GM23338 (cell line): ENCODE results near the gene NSUN4. TPM values are rescaled to one million over a fixed set of nuclear protein-coding genes. Genes with fewer than 3 reads are reported as not detected.

Experiments used
- ATAC-seq: fragments of 200-7000 bp; cut with Tn5 transposase; 3 replicates; pipeline ENCODE4 v1.9.1; 2020
- DNase-seq: peaks from one replicate; pipeline ENCODE4 v3.0.0-alpha.2; 2015; ENCODE audit warnings: low spot score
- H2AFZ ChIP-seq: fragments of 200-600 bp; sonication (generic); 2 replicates; pipeline ENCODE4 v1.8.0; 2016; ENCODE audit warnings: antibody characterized with exemption, mild to moderate bottlenecking, moderate library complexity
- H3F3A ChIP-seq: fragments of 200-600 bp; sonication (generic); replicated peaks from 2 replicates; pipeline ENCODE4 v1.8.0; 2017; ENCODE audit warnings: antibody characterized with exemption, mixed run types, low read depth
- H3K27ac ChIP-seq: fragments of 200-600 bp; sonication (generic); 2 replicates; pipeline ENCODE4 v1.6.1; 2016; ENCODE audit warnings: low read depth
- H3K27me3 ChIP-seq: fragments of 200-600 bp; sonication (generic); 2 replicates; pipeline ENCODE4 v1.8.0; 2016; ENCODE audit warnings: mild to moderate bottlenecking, mixed run types, moderate library complexity; ENCODE audit not compliant: insufficient read depth
- H3K36me3 ChIP-seq: fragments of 200-600 bp; sonication (generic); 2 replicates; pipeline ENCODE4 v1.8.0; 2016; ENCODE audit warnings: mild to moderate bottlenecking; ENCODE audit not compliant: insufficient read depth
- H3K4me1 ChIP-seq: fragments of 200-600 bp; sonication (generic); 2 replicates; pipeline ENCODE4 v1.8.0; 2016; ENCODE audit warnings: mild to moderate bottlenecking, moderate library complexity; ENCODE audit not compliant: insufficient read depth
- H3K4me2 ChIP-seq: fragments of 200-600 bp; sonication (generic); 2 replicates; pipeline ENCODE4 v1.7.1; 2017; ENCODE audit warnings: mixed run types
- H3K4me3 ChIP-seq: fragments of 200-600 bp; sonication (generic); 2 replicates; pipeline ENCODE4 v1.6.1; 2016; ENCODE audit warnings: mixed run types
- H3K79me2 ChIP-seq: fragments of 200-600 bp; sonication (generic); replicated peaks from 2 replicates; pipeline ENCODE4 v1.8.0; 2017; ENCODE audit warnings: mild to moderate bottlenecking; ENCODE audit not compliant: insufficient read depth
- H3K9me2 ChIP-seq: fragments of 200-600 bp; sonication (generic); 2 replicates; pipeline ENCODE4 v1.8.0; 2017; ENCODE audit not compliant: insufficient read depth
- H4K20me1 ChIP-seq: fragments of 200-600 bp; sonication (generic); replicated peaks from 2 replicates; pipeline ENCODE4 v1.8.0; 2017; ENCODE audit warnings: mild to moderate bottlenecking; ENCODE audit not compliant: insufficient read depth
- H3K27ac Mint-ChIP-seq: 2 replicates; pipeline ENCODE4 v1.8.0; 2020; ENCODE audit warnings: inconsistent platforms, mild to moderate bottlenecking, moderate library complexity, mixed read lengths
- H3K27me3 Mint-ChIP-seq: 3 replicates; pipeline ENCODE4 v1.8.0; 2022; ENCODE audit warnings: low read depth, mild to moderate bottlenecking, moderate library complexity, mixed read lengths, inconsistent platforms; ENCODE audit not compliant: insufficient read depth, poor library complexity
- H3K36me3 Mint-ChIP-seq: 3 replicates; pipeline ENCODE4 v1.8.0; 2021; ENCODE audit warnings: low read depth, mild to moderate bottlenecking, inconsistent platforms, moderate library complexity, mixed read lengths
- H3K4me1 Mint-ChIP-seq: 3 replicates; pipeline ENCODE4 v1.8.0; 2020; ENCODE audit warnings: mild to moderate bottlenecking, inconsistent platforms, mixed read lengths
- H3K4me3 Mint-ChIP-seq: 3 replicates; pipeline ENCODE4 v1.8.0; 2021; ENCODE audit warnings: moderate library complexity, mild to moderate bottlenecking, inconsistent platforms, mixed read lengths
- H3K9me3 Mint-ChIP-seq: 3 replicates; pipeline ENCODE4 v1.8.0; 2020; ENCODE audit warnings: moderate library complexity, mild to moderate bottlenecking, inconsistent platforms, mixed read lengths
- CREB1 ChIP-seq: fragments of 250-450 bp; sonication (Bioruptor Pico); IDR thresholded peaks from 2 replicates; pipeline ENCODE4 v1.5.0; 2020; ENCODE audit warnings: low read depth, mild to moderate bottlenecking, moderate library complexity
- CTCF ChIP-seq, 2 experiments: fragments of 200-600 bp in 1 of 2; sonication (generic) in 1 of 2; conservative IDR thresholded peaks; 2 replicates each; pipeline versions ENCODE4 v1.5.1 to v1.6.1; 2016 to 2017; ENCODE audit warnings: antibody characterized with exemption in 2 of 2, low read depth in 2 of 2, mild to moderate bottlenecking in 2 of 2, moderate library complexity in 1 of 2
- ETS1 ChIP-seq: IDR thresholded peaks from 2 replicates; pipeline ENCODE4 v1.6.1; 2016; ENCODE audit warnings: antibody characterized with exemption
- EZH2 ChIP-seq: fragments of 200-600 bp; sonication (generic); IDR thresholded peaks from one replicate; pipeline ENCODE4 v1.8.0; 2017; ENCODE audit warnings: antibody characterized with exemption, mild to moderate bottlenecking, low read depth; ENCODE audit not compliant: unreplicated experiment
- EZH2phosphoT487 ChIP-seq: fragments of 200-600 bp; sonication (generic); IDR thresholded peaks from one replicate; pipeline ENCODE4 v1.8.1; 2018; ENCODE audit warnings: antibody characterized with exemption; ENCODE audit not compliant: unreplicated experiment
- JUNB ChIP-seq: IDR thresholded peaks from one replicate; pipeline ENCODE4 v1.6.1; 2016; ENCODE audit warnings: antibody characterized with exemption; ENCODE audit not compliant: unreplicated experiment
- NANOG ChIP-seq: IDR thresholded peaks from 2 replicates; pipeline ENCODE4 v1.6.1; 2016; ENCODE audit warnings: antibody characterized with exemption, borderline replicate concordance
- POLR2AphosphoS5 ChIP-seq: IDR thresholded peaks from 2 replicates; pipeline ENCODE4 v1.6.1; 2016; ENCODE audit warnings: antibody characterized with exemption, low read depth
- REST ChIP-seq: IDR thresholded peaks from one replicate; pipeline ENCODE4 v1.6.1; 2018; ENCODE audit warnings: antibody characterized with exemption; ENCODE audit not compliant: unreplicated experiment
- STAT1 ChIP-seq: IDR thresholded peaks from one replicate; pipeline ENCODE4 v1.6.1; 2016; ENCODE audit warnings: antibody characterized with exemption; ENCODE audit not compliant: unreplicated experiment
- ZNF114 ChIP-seq: fragments of 250-450 bp; sonication (Bioruptor Pico); IDR thresholded peaks from 2 replicates; pipeline ENCODE4 v1.5.0; 2020; ENCODE audit warnings: mild to moderate bottlenecking, moderate library complexity
- ZNF331 ChIP-seq: fragments of 250-450 bp; sonication (Bioruptor Pico); IDR thresholded peaks from 2 replicates; pipeline ENCODE4 v1.5.0; 2020; ENCODE audit warnings: low read depth, mild to moderate bottlenecking, moderate library complexity
- ZNF462 ChIP-seq: fragments of 250-450 bp; sonication (Bioruptor Pico); IDR thresholded peaks from 2 replicates; pipeline ENCODE4 v1.5.0; 2020; ENCODE audit warnings: mild to moderate bottlenecking, moderate library complexity
- polyA plus RNA-seq: library from polyadenylated mRNA; unstranded; fragments of >200 nt; fragmentation: Nextera tagmentation; extraction: Ambion mirVana; gene quantifications from 2 replicates; pipeline ENCODE4 v1.2.1, GENCODE V29; 2016
- total RNA-seq: library from RNA; depleted of rRNA; stranded (reverse); fragments of >200 nt; shearing (Covaris generic); gene quantifications from 2 replicates; pipeline ENCODE4 v1.2.3, GENCODE V29; 2014

The NSUN4 gene
- total and polyA plus RNA-seq, 2 experiments from 2014 or later, result 8.9 to 11.6 TPM

- Histone ChIP-seq H3K79me2 (no peaks in the 10 kb centered on the region), H3K27me3 (peaks cover 19% of the 10 kb centered on the region), H3K4me1 (peaks cover 16% of the 10 kb centered on the region), H3K4me2 (no peak overlapping the region), H3F3A (peaks cover 7% of the 10 kb centered on the region; the same call in 1 of the 2 replicates), H2AFZ (no peak overlapping the region), H4K20me1 (no peaks in the 10 kb centered on the region; the same call in 1 of the 2 replicates), H3K9me2 (no peaks in the 10 kb centered on the region), H3K4me3 (no peak overlapping the region), H3K27ac (no peak overlapping the region), H3K36me3 (no peaks in the 10 kb centered on the region)
- Mint-ChIP-seq H3K27ac (no peak overlapping the region), H3K27me3 (peaks cover 30% of the 10 kb centered on the region), H3K36me3 (peaks cover 26% of the 10 kb centered on the region), H3K9me3 (peaks cover 23% of the 10 kb centered on the region), H3K4me3 (no peak overlapping the region), H3K4me1 (peaks cover 27% of the 10 kb centered on the region)
- ATAC-seq (no peak), DNase-seq (no peak)
- TF ChIP-seq EZH2phosphoT487 (no peak), EZH2 (no peak), ZNF331 (no peak), CTCF (conservative IDR thresholded peaks at IDR 0.05; ENCODE audit: low read depth in 2 of 2) (no peak), NANOG (no peak), POLR2AphosphoS5 (no peak), ZNF114 (CRISPR knock-in tag) (no peak), STAT1 (no peak), ETS1 (no peak), JUNB (no peak), CREB1 (CRISPR knock-in tag) (no peak), ZNF462 (CRISPR knock-in tag) (no peak), REST (no peak)
Measured at GRCh38 chr1:46396441-46397398, 56.1 kb downstream of the NSUN4 start.
